ENCODE measurements around the gene SIGLEC6.

Gene SIGLEC6

GRCh38 chr19:51559240-51559639 lies 27.8 kb upstream of the SIGLEC6 start:
- no peak overlapping the region for H3K4me3 ChIP-seq (ENCODE audit: low read depth, low read length)
- TF ChIP-seq CTCF (IDR thresholded peaks at IDR 0.05; ENCODE audit: borderline replicate concordance, insufficient read depth, low read depth, low read length), result no peak

GRCh38 chr19:51552996-51553725 lies 21.7 kb upstream of the SIGLEC6 start:
- TF ChIP-seq CTCF (IDR thresholded peaks at IDR 0.05; ENCODE audit: borderline replicate concordance, insufficient read depth, low read depth, low read length), result no peak
- H3K4me3 ChIP-seq (ENCODE audit: low read depth, low read length), result no peak overlapping the region

- TF ChIP-seq CTCF (IDR thresholded peaks at IDR 0.05; ENCODE audit: borderline replicate concordance, insufficient read depth, low read depth, low read length), result no peak
- H3K4me3 ChIP-seq (ENCODE audit: low read depth, low read length), result no peak overlapping the region
Observed at GRCh38 chr19:51552608-51552995, 21.1 kb upstream of the SIGLEC6 start.

GRCh38 chr19:51551673-51552432 lies 20.4 kb upstream of the SIGLEC6 start:
- no peak for TF ChIP-seq CTCF (IDR thresholded peaks at IDR 0.05; ENCODE audit: borderline replicate concordance, insufficient read depth, low read depth, low read length)
- peak overlapping the region; percentile 44 for H3K4me3 ChIP-seq (ENCODE audit: low read depth, low read length)

GRCh38 chr19:51550848-51551672 lies 19.6 kb upstream of the SIGLEC6 start:
- H3K4me3 ChIP-seq (ENCODE audit: low read depth, low read length), result peak overlapping the region; percentile 44
- no peak for TF ChIP-seq CTCF (IDR thresholded peaks at IDR 0.05; ENCODE audit: borderline replicate concordance, insufficient read depth, low read depth, low read length)

- no peak for TF ChIP-seq CTCF (IDR thresholded peaks at IDR 0.05; ENCODE audit: borderline replicate concordance, insufficient read depth, low read depth, low read length)
- peak overlapping the region; percentile 52 for H3K4me3 ChIP-seq (ENCODE audit: low read depth, low read length)
Observed at GRCh38 chr19:51549533-51550324, 18.3 kb upstream of the SIGLEC6 start.

Data from GM12875 (cell line).